Parathyroid adenoma (tissue), 2 donors: ENCODE data around the gene CPNE5.

ENCODE experiments used
- H2AFZ ChIP-seq: fragments of 300-600 bp; sonication (generic); one replicate; pipeline ENCODE4 v1.7.0; 2017; ENCODE audit warnings: antibody characterized with exemption, mild to moderate bottlenecking
- H3K27ac ChIP-seq: fragments of 300-600 bp; sonication (generic); one replicate; pipeline ENCODE4 v1.7.0; 2017
- H3K27me3 ChIP-seq: fragments of 300-600 bp; sonication (generic); one replicate; pipeline ENCODE4 v1.7.0; 2017; ENCODE audit warnings: low read length; ENCODE audit not compliant: control insufficient read depth, insufficient read depth
- H3K36me3 ChIP-seq: fragments of 300-600 bp; sonication (generic); one replicate; pipeline ENCODE4 v1.7.0; 2017; ENCODE audit warnings: low read length; ENCODE audit not compliant: control insufficient read depth, insufficient read depth
- H3K4me1 ChIP-seq: fragments of 300-600 bp; sonication (generic); one replicate; pipeline ENCODE4 v1.7.0; 2017; ENCODE audit warnings: control low read depth
- H3K4me2 ChIP-seq: fragments of 300-600 bp; sonication (generic); one replicate; pipeline ENCODE4 v1.7.0; 2017; ENCODE audit warnings: low read length
- H3K4me3 ChIP-seq: fragments of 300-600 bp; sonication (generic); one replicate; pipeline ENCODE4 v1.7.0; 2017; ENCODE audit warnings: low read depth, low read length
- H3K79me2 ChIP-seq: fragments of 300-600 bp; sonication (generic); one replicate; pipeline ENCODE4 v1.7.0; 2017; ENCODE audit warnings: control low read depth
- H3K9ac ChIP-seq: fragments of 300-600 bp; sonication (generic); one replicate; pipeline ENCODE4 v1.7.0; 2017; ENCODE audit warnings: mild to moderate bottlenecking
- H3K9me3 ChIP-seq: fragments of 300-600 bp; sonication (generic); one replicate; pipeline ENCODE4 v1.7.0; 2017; ENCODE audit warnings: low read length; ENCODE audit not compliant: control insufficient read depth
- CTCF ChIP-seq: fragments of 300-600 bp; sonication (generic); IDR thresholded peaks from one replicate; pipeline ENCODE4 v1.7.0; 2017; ENCODE audit warnings: antibody characterized with exemption, mild to moderate bottlenecking
- donor health status: primary hyperparathyroidism.

The CPNE5 gene

DNA sequence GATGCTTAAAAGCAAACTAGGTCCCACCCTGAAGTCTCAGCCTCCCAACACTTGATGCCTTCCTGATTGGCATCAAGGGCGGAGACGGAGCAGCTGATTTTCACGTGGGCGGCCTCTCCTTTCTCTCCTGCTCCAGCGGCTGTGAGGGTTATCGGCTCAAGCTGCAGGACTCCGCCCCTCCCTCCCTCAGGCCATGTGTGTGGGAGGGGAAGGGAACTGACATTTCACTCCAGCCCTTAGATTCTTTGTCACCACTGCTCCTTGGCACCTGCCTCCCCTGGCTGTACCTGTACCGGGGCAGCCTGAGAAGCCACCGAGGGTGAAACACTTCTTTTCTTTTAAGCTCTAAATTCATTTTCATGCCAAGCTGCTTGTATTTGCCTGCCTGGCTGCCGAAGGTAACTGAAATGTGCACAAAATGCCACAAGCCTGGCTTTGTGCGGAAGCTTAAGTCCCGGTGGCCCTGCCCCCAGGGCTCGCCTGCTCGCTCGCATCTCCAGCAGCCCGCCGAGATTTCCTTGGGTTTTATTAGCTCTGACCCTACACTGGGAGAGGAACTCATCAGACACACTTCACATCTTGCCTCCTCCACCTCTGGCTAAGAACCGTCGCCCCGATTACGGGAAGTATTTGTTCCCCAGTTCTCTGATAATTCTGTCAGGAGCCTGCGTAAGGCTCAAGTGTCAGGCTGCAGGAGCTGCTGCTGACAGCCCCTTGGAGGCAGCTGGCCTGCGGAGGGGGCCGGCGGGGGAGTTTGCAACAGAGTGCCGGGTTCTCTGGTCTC is 9.6 kb upstream of the CPNE5 start:
- no peaks in the 10 kb centered on the region for H3K36me3 ChIP-seq
- H3K9me3 ChIP-seq, result no peaks in the 10 kb centered on the region
- H3K4me1 ChIP-seq, result peaks cover 6% of the 10 kb centered on the region
- H3K4me3 ChIP-seq, result no peak overlapping the region
- H3K27ac ChIP-seq, result no peak overlapping the region
- H3K79me2 ChIP-seq, result no peaks in the 10 kb centered on the region
- H3K27me3 ChIP-seq, result no peaks in the 10 kb centered on the region
- no peak for TF ChIP-seq CTCF
- H3K4me2 ChIP-seq, result peak overlapping the region; percentile 71
- H2AFZ ChIP-seq, result peak overlapping the region; percentile 88
- H3K9ac ChIP-seq, result no peak overlapping the region

- Histone ChIP-seq H3K9me3 (no peaks in the 10 kb centered on the region), H3K4me3 (no peak overlapping the region)
Measured at GRCh38 chr6:36847991-36848390, 8.7 kb upstream of the CPNE5 start.

DNA sequence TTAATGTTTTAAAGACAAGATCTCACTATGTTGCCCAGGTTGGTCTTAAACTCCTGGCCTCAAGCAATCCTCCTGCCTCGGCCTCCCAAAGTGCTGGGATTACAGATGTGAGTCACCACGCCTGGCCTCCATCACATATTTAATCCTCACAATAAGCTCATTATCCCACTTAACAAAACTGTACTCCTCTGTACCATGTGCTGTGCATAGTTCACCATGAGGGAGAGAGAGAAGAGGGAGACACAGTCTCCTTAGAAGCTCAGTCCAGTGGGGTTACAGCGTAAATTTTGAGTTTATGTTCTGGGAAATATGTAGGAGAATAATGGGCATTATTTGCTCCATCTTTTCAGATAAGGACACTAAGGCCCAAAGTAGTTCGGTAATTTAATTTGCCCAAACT is 7.9 kb upstream of the CPNE5 start:
- no peaks in the 10 kb centered on the region for H3K79me2 ChIP-seq
- no peak overlapping the region for H3K4me3 ChIP-seq
- peaks cover 6% of the 10 kb centered on the region for H3K4me1 ChIP-seq
- H3K27ac ChIP-seq, result no peak overlapping the region
- H3K9ac ChIP-seq, result no peak overlapping the region
- H3K36me3 ChIP-seq, result no peaks in the 10 kb centered on the region
- no peak for TF ChIP-seq CTCF
- no peak overlapping the region for H2AFZ ChIP-seq
- H3K27me3 ChIP-seq, result no peaks in the 10 kb centered on the region
- H3K4me2 ChIP-seq, result no peak overlapping the region
- no peaks in the 10 kb centered on the region for H3K9me3 ChIP-seq

More at GRCh38 chr6:36847991-36848390, 8.7 kb upstream of the CPNE5 start:
- no peak overlapping the region for H2AFZ ChIP-seq
- no peaks in the 10 kb centered on the region for H3K27me3 ChIP-seq
- TF ChIP-seq CTCF, result no peak
- H3K79me2 ChIP-seq, result no peaks in the 10 kb centered on the region
- H3K36me3 ChIP-seq, result no peaks in the 10 kb centered on the region
- H3K4me2 ChIP-seq, result no peak overlapping the region
- no peak overlapping the region for H3K27ac ChIP-seq
- no peak overlapping the region for H3K9ac ChIP-seq
- peaks cover 6% of the 10 kb centered on the region for H3K4me1 ChIP-seq

DNA sequence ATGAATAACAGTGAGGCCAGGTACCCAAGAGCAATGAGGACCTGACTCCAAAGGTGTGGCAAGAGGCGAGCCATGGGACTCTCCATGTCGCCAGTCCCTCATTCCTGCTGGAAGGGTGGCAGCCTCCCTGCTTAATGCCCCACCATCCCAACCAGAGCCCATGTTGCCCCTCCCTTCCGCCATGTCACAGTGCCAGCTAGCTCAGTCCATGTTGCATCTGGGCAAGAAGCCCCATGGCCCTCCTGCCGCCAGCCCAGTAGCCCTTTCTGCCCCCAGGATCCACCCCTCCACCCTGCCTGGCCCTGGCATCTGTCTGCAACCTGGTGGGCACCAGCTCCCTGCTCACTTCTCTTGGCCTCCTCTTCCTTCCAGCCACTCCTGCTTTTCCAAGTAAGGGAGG is 6.0 kb upstream of the CPNE5 start:
- no peaks in the 10 kb centered on the region for H3K27me3 ChIP-seq
- peaks cover 9% of the 10 kb centered on the region for H3K4me1 ChIP-seq
- H3K27ac ChIP-seq, result no peak overlapping the region
- no peak overlapping the region for H3K4me3 ChIP-seq
- no peak for TF ChIP-seq CTCF
- H3K36me3 ChIP-seq, result no peaks in the 10 kb centered on the region
- no peak overlapping the region for H2AFZ ChIP-seq
- H3K9ac ChIP-seq, result no peak overlapping the region
- H3K9me3 ChIP-seq, result no peaks in the 10 kb centered on the region
- no peaks in the 10 kb centered on the region for H3K79me2 ChIP-seq
- no peak overlapping the region for H3K4me2 ChIP-seq
